WTC11 (cell line): ENCODE results near the gene CDH6. TPM values are rescaled to one million over a fixed set of nuclear protein-coding genes. Genes with fewer than 3 reads are reported as not detected.

Experiments
- ATAC-seq: fragments of 200-7000 bp; cut with Tn5 transposase; 2 replicates; pipeline ENCODE4 v1.10.0; 2021; ENCODE audit warnings: mild to moderate bottlenecking, moderate library complexity
- CTCF ChIA-PET: fragments of 300-600 bp; sonication (Branson Sonifier 250); formaldehyde crosslinking; loops from one replicate; lab custom pipeline; 2021; ENCODE audit warnings: antibody characterized with exemption; lab: Charles Lee
- POLR2A ChIA-PET: fragments of 350-600 bp; sonication (Branson Sonifier 250); formaldehyde crosslinking; loops from one replicate; lab custom pipeline; 2021; ENCODE audit warnings: antibody characterized with exemption; lab: Charles Lee
- DNase-seq: peaks from one replicate; pipeline ENCODE4 v3.0.0; 2021; ENCODE audit warnings: low spot score
- H3K27ac Mint-ChIP-seq: 2 replicates; pipeline ENCODE4 v1.8.0; 2021; ENCODE audit warnings: mixed read lengths
- H3K27me3 Mint-ChIP-seq: 2 replicates; pipeline ENCODE4 v1.8.0; 2021; ENCODE audit warnings: low read depth, mild to moderate bottlenecking, moderate library complexity, mixed read lengths
- H3K36me3 Mint-ChIP-seq: 2 replicates; pipeline ENCODE4 v1.8.0; 2021; ENCODE audit warnings: mixed read lengths
- H3K4me1 Mint-ChIP-seq: 2 replicates; pipeline ENCODE4 v1.8.0; 2022; ENCODE audit warnings: mixed read lengths
- H3K4me3 Mint-ChIP-seq: 2 replicates; pipeline ENCODE4 v1.8.0; 2021; ENCODE audit warnings: mild to moderate bottlenecking, moderate library complexity, mixed read lengths
- H3K9me3 Mint-ChIP-seq: 2 replicates; pipeline ENCODE4 v1.8.0; 2021; ENCODE audit warnings: mixed read lengths
- ATF1 ChIP-seq: sonication (generic); formaldehyde crosslinking; IDR thresholded peaks from 2 replicates; pipeline ENCODE4 v1.8.1; 2023; ENCODE audit warnings: mild to moderate bottlenecking, moderate library complexity, missing genetic modification reagents
- CREB1 ChIP-seq: sonication (generic); formaldehyde crosslinking; IDR thresholded peaks from 2 replicates; pipeline ENCODE4 v1.8.0; 2023; ENCODE audit warnings: mild to moderate bottlenecking, missing genetic modification reagents
- ETV6 ChIP-seq: sonication (generic); formaldehyde crosslinking; IDR thresholded peaks from 2 replicates; pipeline ENCODE4 v1.8.1; 2022; ENCODE audit warnings: mild to moderate bottlenecking, missing genetic modification reagents
- FOXP1 ChIP-seq: sonication (generic); formaldehyde crosslinking; IDR thresholded peaks from 2 replicates; pipeline ENCODE4 v1.8.0; 2022; ENCODE audit warnings: missing genetic modification reagents, mild to moderate bottlenecking, moderate library complexity, borderline replicate concordance
- GABPB1 ChIP-seq: sonication (generic); formaldehyde crosslinking; IDR thresholded peaks from 2 replicates; pipeline ENCODE4 v1.8.1; 2023; ENCODE audit warnings: mild to moderate bottlenecking, missing genetic modification reagents
- NFATC4 ChIP-seq: fragments of 250-450 bp; sonication (Bioruptor Pico); IDR thresholded peaks from 2 replicates; pipeline ENCODE4 v1.9.0; 2021; ENCODE audit warnings: mild to moderate bottlenecking
- NFYB ChIP-seq: sonication (generic); formaldehyde crosslinking; conservative IDR thresholded peaks from 2 replicates; pipeline ENCODE4 v1.8.0; 2022; ENCODE audit warnings: low read depth, missing genetic modification reagents
- NR3C1 ChIP-seq: sonication (generic); formaldehyde crosslinking; conservative IDR thresholded peaks from 2 replicates; pipeline ENCODE4 v1.8.1; 2023; ENCODE audit warnings: low read depth, mild to moderate bottlenecking, missing genetic modification reagents
- RORB ChIP-seq: fragments of 250-450 bp; sonication (Bioruptor Pico); IDR thresholded peaks from 2 replicates; pipeline ENCODE4 v1.9.0; 2021; ENCODE audit warnings: mild to moderate bottlenecking
- SMAD4 ChIP-seq: sonication (generic); formaldehyde crosslinking; IDR thresholded peaks from 2 replicates; pipeline ENCODE4 v1.8.0; 2022; ENCODE audit warnings: mild to moderate bottlenecking, missing genetic modification reagents
- TCF7 ChIP-seq: sonication (generic); formaldehyde crosslinking; IDR thresholded peaks from 2 replicates; pipeline ENCODE4 v1.8.0; 2022; ENCODE audit warnings: mild to moderate bottlenecking, low read depth, missing genetic modification reagents, moderate library complexity
- total RNA-seq: library from RNA; stranded (reverse); gene quantifications from 3 replicates; pipeline ENCODE4 v1.2.3, GENCODE V29; 2021
- TF ChIP-seq, protein P1 (sequence below): sonication (generic); formaldehyde crosslinking; IDR thresholded peaks from 2 replicates; pipeline ENCODE4 v1.8.1; 2023; ENCODE audit warnings: mild to moderate bottlenecking, missing genetic modification reagents
- TF ChIP-seq, protein P2 (sequence below): sonication (generic); formaldehyde crosslinking; IDR thresholded peaks from 2 replicates; pipeline ENCODE4 v1.8.1; 2023; ENCODE audit warnings: mild to moderate bottlenecking, missing genetic modification reagents, moderate library complexity
- TF ChIP-seq, protein P3 (sequence below): sonication (generic); formaldehyde crosslinking; conservative IDR thresholded peaks from 2 replicates; pipeline ENCODE4 v1.8.1; 2023; ENCODE audit warnings: mild to moderate bottlenecking, low read depth, missing genetic modification reagents, moderate library complexity
- TF ChIP-seq, protein P4 (sequence below): sonication (generic); formaldehyde crosslinking; IDR thresholded peaks from 2 replicates; pipeline ENCODE4 v1.8.1; 2022; ENCODE audit warnings: low read depth, mild to moderate bottlenecking, moderate library complexity, missing genetic modification reagents, borderline replicate concordance
- TF ChIP-seq, protein P5 (sequence below): sonication (generic); formaldehyde crosslinking; IDR thresholded peaks from 2 replicates; pipeline ENCODE4 v1.8.1; 2023; ENCODE audit warnings: mild to moderate bottlenecking, missing genetic modification reagents
- TF ChIP-seq, protein P6 (sequence below): sonication (generic); formaldehyde crosslinking; IDR thresholded peaks from 2 replicates; pipeline ENCODE4 v1.8.0; 2022; ENCODE audit warnings: mild to moderate bottlenecking, missing genetic modification reagents
- TF ChIP-seq, protein P7 (sequence below): fragments of 250-450 bp; sonication (Bioruptor Pico); IDR thresholded peaks from 2 replicates; pipeline ENCODE4 v2.1.2; 2022; ENCODE audit warnings: mild to moderate bottlenecking, moderate library complexity
- TF ChIP-seq, protein P8 (sequence below): fragments of 250-450 bp; sonication (Bioruptor Pico); IDR thresholded peaks from 2 replicates; pipeline ENCODE4 v1.9.0; 2021; ENCODE audit warnings: moderate library complexity, mild to moderate bottlenecking, inconsistent platforms, borderline replicate concordance

The CDH6 gene
- total RNA-seq, 1 experiment from 2014 or later: 2.6 TPM

DNA sequence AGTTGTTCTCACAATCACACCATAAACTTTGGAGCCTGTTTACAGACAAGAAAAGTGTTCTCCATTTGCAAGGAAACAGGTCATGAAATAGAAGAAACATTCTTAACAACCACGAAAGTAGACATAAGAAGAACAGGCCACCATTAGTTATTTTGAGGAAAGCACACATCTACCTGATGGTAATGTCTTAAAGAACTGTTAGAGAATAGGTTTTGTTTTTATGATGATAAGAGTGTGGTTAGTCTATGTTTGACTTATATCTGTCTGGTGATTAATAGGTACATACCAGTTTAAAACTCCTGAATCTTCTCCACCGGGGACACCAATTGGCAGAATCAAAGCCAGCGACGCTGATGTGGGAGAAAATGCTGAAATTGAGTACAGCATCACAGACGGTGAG is 108.3 kb downstream of the CDH6 start:
- TF ChIP-seq, protein P1, sequence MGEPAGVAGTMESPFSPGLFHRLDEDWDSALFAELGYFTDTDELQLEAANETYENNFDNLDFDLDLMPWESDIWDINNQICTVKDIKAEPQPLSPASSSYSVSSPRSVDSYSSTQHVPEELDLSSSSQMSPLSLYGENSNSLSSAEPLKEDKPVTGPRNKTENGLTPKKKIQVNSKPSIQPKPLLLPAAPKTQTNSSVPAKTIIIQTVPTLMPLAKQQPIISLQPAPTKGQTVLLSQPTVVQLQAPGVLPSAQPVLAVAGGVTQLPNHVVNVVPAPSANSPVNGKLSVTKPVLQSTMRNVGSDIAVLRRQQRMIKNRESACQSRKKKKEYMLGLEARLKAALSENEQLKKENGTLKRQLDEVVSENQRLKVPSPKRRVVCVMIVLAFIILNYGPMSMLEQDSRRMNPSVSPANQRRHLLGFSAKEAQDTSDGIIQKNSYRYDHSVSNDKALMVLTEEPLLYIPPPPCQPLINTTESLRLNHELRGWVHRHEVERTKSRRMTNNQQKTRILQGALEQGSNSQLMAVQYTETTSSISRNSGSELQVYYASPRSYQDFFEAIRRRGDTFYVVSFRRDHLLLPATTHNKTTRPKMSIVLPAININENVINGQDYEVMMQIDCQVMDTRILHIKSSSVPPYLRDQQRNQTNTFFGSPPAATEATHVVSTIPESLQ (CRISPR knock-in tag): no peak
- TF ChIP-seq ETV6 (no peak), NFATC4 (CRISPR knock-in tag) (no peak), NR3C1 (CRISPR knock-in tag) (no peak), CREB1 (CRISPR knock-in tag) (no peak), SMAD4 (CRISPR knock-in tag) (no peak), ATF1 (CRISPR knock-in tag) (no peak), GABPB1 (CRISPR knock-in tag) (no peak), RORB (CRISPR knock-in tag) (no peak), FOXP1 (no peak), NFYB (CRISPR knock-in tag) (no peak)
- TF ChIP-seq, protein P2, sequence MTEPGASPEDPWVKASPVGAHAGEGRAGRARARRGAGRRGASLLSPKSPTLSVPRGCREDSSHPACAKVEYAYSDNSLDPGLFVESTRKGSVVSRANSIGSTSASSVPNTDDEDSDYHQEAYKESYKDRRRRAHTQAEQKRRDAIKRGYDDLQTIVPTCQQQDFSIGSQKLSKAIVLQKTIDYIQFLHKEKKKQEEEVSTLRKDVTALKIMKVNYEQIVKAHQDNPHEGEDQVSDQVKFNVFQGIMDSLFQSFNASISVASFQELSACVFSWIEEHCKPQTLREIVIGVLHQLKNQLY (CRISPR knock-in tag): no peak
- TF ChIP-seq, protein P3, sequence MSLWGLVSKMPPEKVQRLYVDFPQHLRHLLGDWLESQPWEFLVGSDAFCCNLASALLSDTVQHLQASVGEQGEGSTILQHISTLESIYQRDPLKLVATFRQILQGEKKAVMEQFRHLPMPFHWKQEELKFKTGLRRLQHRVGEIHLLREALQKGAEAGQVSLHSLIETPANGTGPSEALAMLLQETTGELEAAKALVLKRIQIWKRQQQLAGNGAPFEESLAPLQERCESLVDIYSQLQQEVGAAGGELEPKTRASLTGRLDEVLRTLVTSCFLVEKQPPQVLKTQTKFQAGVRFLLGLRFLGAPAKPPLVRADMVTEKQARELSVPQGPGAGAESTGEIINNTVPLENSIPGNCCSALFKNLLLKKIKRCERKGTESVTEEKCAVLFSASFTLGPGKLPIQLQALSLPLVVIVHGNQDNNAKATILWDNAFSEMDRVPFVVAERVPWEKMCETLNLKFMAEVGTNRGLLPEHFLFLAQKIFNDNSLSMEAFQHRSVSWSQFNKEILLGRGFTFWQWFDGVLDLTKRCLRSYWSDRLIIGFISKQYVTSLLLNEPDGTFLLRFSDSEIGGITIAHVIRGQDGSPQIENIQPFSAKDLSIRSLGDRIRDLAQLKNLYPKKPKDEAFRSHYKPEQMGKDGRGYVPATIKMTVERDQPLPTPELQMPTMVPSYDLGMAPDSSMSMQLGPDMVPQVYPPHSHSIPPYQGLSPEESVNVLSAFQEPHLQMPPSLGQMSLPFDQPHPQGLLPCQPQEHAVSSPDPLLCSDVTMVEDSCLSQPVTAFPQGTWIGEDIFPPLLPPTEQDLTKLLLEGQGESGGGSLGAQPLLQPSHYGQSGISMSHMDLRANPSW (CRISPR knock-in tag): no peak
- TF ChIP-seq, protein P4, sequence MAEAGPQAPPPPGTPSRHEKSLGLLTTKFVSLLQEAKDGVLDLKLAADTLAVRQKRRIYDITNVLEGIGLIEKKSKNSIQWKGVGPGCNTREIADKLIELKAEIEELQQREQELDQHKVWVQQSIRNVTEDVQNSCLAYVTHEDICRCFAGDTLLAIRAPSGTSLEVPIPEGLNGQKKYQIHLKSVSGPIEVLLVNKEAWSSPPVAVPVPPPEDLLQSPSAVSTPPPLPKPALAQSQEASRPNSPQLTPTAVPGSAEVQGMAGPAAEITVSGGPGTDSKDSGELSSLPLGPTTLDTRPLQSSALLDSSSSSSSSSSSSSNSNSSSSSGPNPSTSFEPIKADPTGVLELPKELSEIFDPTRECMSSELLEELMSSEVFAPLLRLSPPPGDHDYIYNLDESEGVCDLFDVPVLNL (CRISPR knock-in tag): no peak
- TF ChIP-seq, protein P5, sequence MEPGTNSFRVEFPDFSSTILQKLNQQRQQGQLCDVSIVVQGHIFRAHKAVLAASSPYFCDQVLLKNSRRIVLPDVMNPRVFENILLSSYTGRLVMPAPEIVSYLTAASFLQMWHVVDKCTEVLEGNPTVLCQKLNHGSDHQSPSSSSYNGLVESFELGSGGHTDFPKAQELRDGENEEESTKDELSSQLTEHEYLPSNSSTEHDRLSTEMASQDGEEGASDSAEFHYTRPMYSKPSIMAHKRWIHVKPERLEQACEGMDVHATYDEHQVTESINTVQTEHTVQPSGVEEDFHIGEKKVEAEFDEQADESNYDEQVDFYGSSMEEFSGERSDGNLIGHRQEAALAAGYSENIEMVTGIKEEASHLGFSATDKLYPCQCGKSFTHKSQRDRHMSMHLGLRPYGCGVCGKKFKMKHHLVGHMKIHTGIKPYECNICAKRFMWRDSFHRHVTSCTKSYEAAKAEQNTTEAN (CRISPR knock-in tag): no peak
- TF ChIP-seq, protein P6, sequence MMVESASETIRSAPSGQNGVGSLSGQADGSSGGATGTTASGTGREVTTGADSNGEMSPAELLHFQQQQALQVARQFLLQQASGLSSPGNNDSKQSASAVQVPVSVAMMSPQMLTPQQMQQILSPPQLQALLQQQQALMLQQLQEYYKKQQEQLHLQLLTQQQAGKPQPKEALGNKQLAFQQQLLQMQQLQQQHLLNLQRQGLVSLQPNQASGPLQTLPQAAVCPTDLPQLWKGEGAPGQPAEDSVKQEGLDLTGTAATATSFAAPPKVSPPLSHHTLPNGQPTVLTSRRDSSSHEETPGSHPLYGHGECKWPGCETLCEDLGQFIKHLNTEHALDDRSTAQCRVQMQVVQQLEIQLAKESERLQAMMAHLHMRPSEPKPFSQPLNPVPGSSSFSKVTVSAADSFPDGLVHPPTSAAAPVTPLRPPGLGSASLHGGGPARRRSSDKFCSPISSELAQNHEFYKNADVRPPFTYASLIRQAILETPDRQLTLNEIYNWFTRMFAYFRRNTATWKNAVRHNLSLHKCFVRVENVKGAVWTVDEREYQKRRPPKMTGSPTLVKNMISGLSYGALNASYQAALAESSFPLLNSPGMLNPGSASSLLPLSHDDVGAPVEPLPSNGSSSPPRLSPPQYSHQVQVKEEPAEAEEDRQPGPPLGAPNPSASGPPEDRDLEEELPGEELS (CRISPR knock-in tag): no peak
- H3K27me3 Mint-ChIP-seq: no peaks in the 10 kb centered on the region
- peaks cover 6% of the 10 kb centered on the region; the same call in 1 of the 2 replicates for H3K36me3 Mint-ChIP-seq
- CTCF ChIA-PET: no interaction called here
- ATAC-seq (no peak), DNase-seq (no peak)
- H3K27ac Mint-ChIP-seq: no peak overlapping the region
- POLR2A ChIA-PET: no interaction called here
- H3K9me3 Mint-ChIP-seq: peaks cover 5% of the 10 kb centered on the region
- no peak overlapping the region for H3K4me3 Mint-ChIP-seq
- H3K4me1 Mint-ChIP-seq: peaks cover 10% of the 10 kb centered on the region

DNA sequence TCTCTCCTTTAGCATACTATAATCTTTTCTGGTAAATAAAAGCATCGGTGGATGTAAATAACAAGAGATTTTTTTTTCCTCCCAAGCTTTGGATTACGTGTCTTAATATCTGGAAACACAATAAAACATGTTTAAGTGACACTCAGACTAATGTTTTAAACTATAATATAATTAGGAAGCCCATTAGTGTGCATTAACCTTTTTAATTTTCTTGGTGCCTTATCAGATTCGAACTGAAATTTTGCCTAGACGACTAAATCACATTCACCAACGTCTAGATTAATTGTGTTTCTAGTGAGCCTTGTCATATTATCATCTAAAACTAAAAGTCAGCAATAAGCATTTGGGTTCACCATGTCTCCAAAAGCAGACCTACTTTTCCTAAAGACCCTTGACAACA is 110.2 kb downstream of the CDH6 start:
- Mint-ChIP-seq H3K36me3 (peaks cover 6% of the 10 kb centered on the region; the same call in 1 of the 2 replicates), H3K4me1 (peaks cover 10% of the 10 kb centered on the region), H3K27me3 (no peaks in the 10 kb centered on the region), H3K4me3 (no peak overlapping the region), H3K27ac (no peak overlapping the region), H3K9me3 (peaks cover 5% of the 10 kb centered on the region)
- no peak for ATAC-seq
- DNase-seq: no peak
- ChIA-PET POLR2A (no interaction called here), CTCF (no interaction called here)
- TF ChIP-seq, protein P7, sequence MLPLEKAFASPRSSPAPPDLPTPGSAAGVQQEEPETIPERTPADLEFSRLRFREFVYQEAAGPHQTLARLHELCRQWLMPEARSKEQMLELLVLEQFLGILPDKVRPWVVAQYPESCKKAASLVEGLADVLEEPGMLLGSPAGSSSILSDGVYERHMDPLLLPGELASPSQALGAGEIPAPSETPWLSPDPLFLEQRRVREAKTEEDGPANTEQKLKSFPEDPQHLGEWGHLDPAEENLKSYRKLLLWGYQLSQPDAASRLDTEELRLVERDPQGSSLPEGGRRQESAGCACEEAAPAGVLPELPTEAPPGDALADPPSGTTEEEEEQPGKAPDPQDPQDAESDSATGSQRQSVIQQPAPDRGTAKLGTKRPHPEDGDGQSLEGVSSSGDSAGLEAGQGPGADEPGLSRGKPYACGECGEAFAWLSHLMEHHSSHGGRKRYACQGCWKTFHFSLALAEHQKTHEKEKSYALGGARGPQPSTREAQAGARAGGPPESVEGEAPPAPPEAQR (CRISPR knock-in tag): no peak
- TF ChIP-seq, protein P8, sequence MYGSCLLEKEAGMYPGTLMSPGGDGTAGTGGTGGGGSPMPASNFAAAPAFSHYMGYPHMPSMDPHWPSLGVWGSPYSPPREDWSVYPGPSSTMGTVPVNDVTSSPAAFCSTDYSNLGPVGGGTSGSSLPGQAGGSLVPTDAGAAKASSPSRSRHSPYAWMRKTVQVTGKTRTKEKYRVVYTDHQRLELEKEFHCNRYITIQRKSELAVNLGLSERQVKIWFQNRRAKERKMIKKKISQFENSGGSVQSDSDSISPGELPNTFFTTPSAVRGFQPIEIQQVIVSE (CRISPR knock-in tag): no peak
- TF ChIP-seq FOXP1: no peak
- TF ChIP-seq ATF1 (CRISPR knock-in tag): no peak
- no peak for TF ChIP-seq TCF7 (CRISPR knock-in tag)
- TF ChIP-seq, protein P6 (CRISPR knock-in tag): no peak
